Testis (tissue), 2 donors: Measurements from ENCODE around the gene YOD1.

Experiments
- CTCF ChIP-seq, 3 experiments: fragments of 450-650 bp in 2 of 3; fragments of 200-600 bp in 1 of 3; sonication (generic) in 1 of 3; IDR thresholded peaks; one replicate each; pipeline ENCODE4 v1.5.1; 2016 to 2019; ENCODE audit warnings: antibody characterized with exemption in 3 of 3, mild to moderate bottlenecking in 2 of 3, moderate library complexity in 1 of 3
- POLR2A ChIP-seq: fragments of 450-650 bp; IDR thresholded peaks from one replicate; pipeline ENCODE4 v1.6.1; 2017; ENCODE audit warnings: antibody characterized with exemption, mild to moderate bottlenecking, moderate library complexity

- TF ChIP-seq CTCF (IDR thresholded peaks at IDR 0.05) (no peak), POLR2A (no peak)
Observed at GRCh38 chr1:207009182-207009850, 41.7 kb downstream of the YOD1 start.
